GM12873 (cell line): ENCODE measurements around the gene ASPN.

Experiments used
- CTCF ChIP-seq: IDR thresholded peaks from 2 replicates; pipeline ENCODE4 v1.5.1; 2012; ENCODE audit warnings: low read depth, mild to moderate bottlenecking, moderate library complexity, low read length, control low read depth; ENCODE audit not compliant: insufficient read depth; ENCODE audit errors: missing control alignments

ASPN gene

GRCh38 chr9:92513349-92513748 lies 31.0 kb upstream of the ASPN start:
- no peak for TF ChIP-seq CTCF

- no peak for TF ChIP-seq CTCF
Measured at GRCh38 chr9:92512622-92513021, 30.3 kb upstream of the ASPN start.

- TF ChIP-seq CTCF = no peak
Measured at GRCh38 chr9:92510747-92511146, 28.4 kb upstream of the ASPN start.

GRCh38 chr9:92509050-92509449 lies 26.7 kb upstream of the ASPN start:
- TF ChIP-seq CTCF = no peak

GRCh38 chr9:92508018-92508820 lies 25.9 kb upstream of the ASPN start:
- TF ChIP-seq CTCF = no peak

GRCh38 chr9:92507496-92507895 lies 25.2 kb upstream of the ASPN start:
- TF ChIP-seq CTCF = no peak

GRCh38 chr9:92507005-92507404 lies 24.7 kb upstream of the ASPN start:
- no peak for TF ChIP-seq CTCF
